H9 (cell line): ENCODE data around the gene GM2A. TPM values are rescaled to one million over a fixed set of nuclear protein-coding genes. Genes with fewer than 3 reads are reported as not detected.
"Not testable (repeated sequence)": the region's sequence is repeated elsewhere in the genome, so short reads cannot be mapped to it uniquely, and the experiment has no call there.

Experiments used
- DNase-seq: peaks from one replicate; pipeline ENCODE4 v3.0.0-alpha.2; 2017
- H2AFZ ChIP-seq: one replicate; pipeline ENCODE4 v1.6.1; 2013; ENCODE audit warnings: mild to moderate bottlenecking, low read length, control low read depth, moderate library complexity
- H2AK5ac ChIP-seq: 2 replicates; pipeline ENCODE4 v1.6.1; 2013; ENCODE audit warnings: low read length, control low read depth, mixed read lengths; ENCODE audit not compliant: insufficient read length
- H2BK120ac ChIP-seq: one replicate; pipeline ENCODE4 v1.6.1; 2013; ENCODE audit warnings: low read depth, mild to moderate bottlenecking, low read length, control low read depth, inconsistent platforms; ENCODE audit not compliant: poor library complexity, severe bottlenecking
- H2BK12ac ChIP-seq: 2 replicates; pipeline ENCODE4 v1.6.1; 2013; ENCODE audit warnings: low read length, control low read depth, mixed read lengths, low read depth; ENCODE audit not compliant: insufficient read length
- H2BK15ac ChIP-seq: 2 replicates; pipeline ENCODE4 v1.6.1; 2013; ENCODE audit warnings: low read depth, low read length, control low read depth
- H2BK20ac ChIP-seq: one replicate; pipeline ENCODE4 v1.6.1; 2013; ENCODE audit warnings: low read depth, mild to moderate bottlenecking, low read length, control low read depth, inconsistent platforms; ENCODE audit not compliant: poor library complexity, severe bottlenecking
- H2BK5ac ChIP-seq: 2 replicates; pipeline ENCODE4 v1.6.1; 2013; ENCODE audit warnings: low read length, control low read depth, mixed read lengths; ENCODE audit not compliant: insufficient read length
- H3K14ac ChIP-seq: 2 replicates; pipeline ENCODE4 v1.6.1; 2013; ENCODE audit warnings: low read length, control low read depth; ENCODE audit not compliant: insufficient read depth
- H3K18ac ChIP-seq: 2 replicates; pipeline ENCODE4 v1.6.1; 2013; ENCODE audit warnings: low read depth, mild to moderate bottlenecking, mixed read lengths, low read length, control low read depth; ENCODE audit not compliant: insufficient read length
- H3K23ac ChIP-seq: 2 replicates; pipeline ENCODE4 v1.6.1; 2013; ENCODE audit warnings: low read length, control low read depth, mixed read lengths, low read depth; ENCODE audit not compliant: insufficient read length
- H3K23me2 ChIP-seq: 2 replicates; pipeline ENCODE4 v1.6.1; 2013; ENCODE audit warnings: low read depth, mild to moderate bottlenecking, mixed read lengths, low read length, control low read depth; ENCODE audit not compliant: insufficient read length, poor library complexity, severe bottlenecking
- H3K27ac ChIP-seq: 2 replicates; pipeline ENCODE4 v1.5.1; 2013; ENCODE audit warnings: low read length, control low read depth, mixed read lengths, low read depth; ENCODE audit not compliant: insufficient read length
- H3K27me3 ChIP-seq: 2 replicates; pipeline ENCODE4 v1.6.1; 2013; ENCODE audit warnings: low read length, control low read depth, inconsistent platforms; ENCODE audit not compliant: insufficient read depth
- H3K4ac ChIP-seq: 2 replicates; pipeline ENCODE4 v1.6.1; 2013; ENCODE audit warnings: low read depth, mild to moderate bottlenecking, control low read depth, inconsistent platforms, low read length, moderate library complexity
- H3K4me1 ChIP-seq: 2 replicates; pipeline ENCODE4 v1.6.1; 2013; ENCODE audit warnings: low read length, control low read depth, inconsistent platforms; ENCODE audit not compliant: insufficient read depth
- H3K4me2 ChIP-seq: 2 replicates; pipeline ENCODE4 v1.6.1; 2013; ENCODE audit warnings: low read length, control low read depth, mixed read lengths; ENCODE audit not compliant: insufficient read length, insufficient read depth
- H3K56ac ChIP-seq: 2 replicates; pipeline ENCODE4 v1.6.1; 2013; ENCODE audit warnings: low read depth, mild to moderate bottlenecking, mixed read lengths, low read length, control low read depth; ENCODE audit not compliant: insufficient read length
- H3K79me1 ChIP-seq: 2 replicates; pipeline ENCODE4 v1.6.1; 2013; ENCODE audit warnings: low read depth, mild to moderate bottlenecking, moderate library complexity, low read length, control low read depth, inconsistent platforms; ENCODE audit not compliant: insufficient read depth, poor library complexity, severe bottlenecking
- H3K79me2 ChIP-seq: 2 replicates; pipeline ENCODE4 v1.6.1; 2013; ENCODE audit warnings: low read length, control low read depth, inconsistent platforms; ENCODE audit not compliant: insufficient read depth
- H3K9ac ChIP-seq: 2 replicates; pipeline ENCODE4 v1.6.1; 2013; ENCODE audit warnings: low read length, control low read depth, mixed read lengths; ENCODE audit not compliant: insufficient read length; ENCODE audit errors: extremely low read depth
- H3K9me3 ChIP-seq: one replicate; pipeline ENCODE4 v1.6.1; 2013; ENCODE audit warnings: low read depth, low read length, inconsistent platforms; ENCODE audit not compliant: control insufficient read depth
- H3T11ph ChIP-seq: one replicate; pipeline ENCODE4 v1.6.1; 2013; ENCODE audit warnings: mild to moderate bottlenecking, low read length, control low read depth, inconsistent platforms
- H4K20me1 ChIP-seq: one replicate; pipeline ENCODE4 v1.6.1; 2013; ENCODE audit not compliant: control insufficient read depth, insufficient read length, insufficient read depth
- H4K5ac ChIP-seq: 2 replicates; pipeline ENCODE4 v1.6.1; 2013; ENCODE audit warnings: low read depth, mild to moderate bottlenecking, mixed read lengths, low read length, control low read depth; ENCODE audit not compliant: insufficient read length
- H4K8ac ChIP-seq: replicated peaks from 2 replicates; pipeline ENCODE4 v1.6.1; 2013; ENCODE audit warnings: low read length, control low read depth, mixed read lengths, low read depth; ENCODE audit not compliant: insufficient read length
- H4K91ac ChIP-seq: 2 replicates; pipeline ENCODE4 v1.6.1; 2013; ENCODE audit warnings: low read depth, mild to moderate bottlenecking, moderate library complexity, mixed read lengths, low read length, control low read depth; ENCODE audit not compliant: insufficient read length
- H3K27ac Mint-ChIP-seq, 3 experiments: 2 replicates in 2 of 3; 3 replicates in 1 of 3; pipeline ENCODE4 v1.8.0; 2020 to 2021; ENCODE audit warnings: mixed read lengths in 3 of 3, mild to moderate bottlenecking in 1 of 3, moderate library complexity in 1 of 3
- H3K27me3 Mint-ChIP-seq: 2 replicates; pipeline ENCODE4 v1.8.0; 2021; ENCODE audit warnings: low read depth, mild to moderate bottlenecking, moderate library complexity, mixed read lengths
- H3K36me3 Mint-ChIP-seq, 3 experiments: 2 replicates in 2 of 3; 3 replicates in 1 of 3; pipeline ENCODE4 v1.8.0; 2020 to 2021; ENCODE audit warnings: low read depth in 3 of 3, mixed read lengths in 3 of 3; ENCODE audit not compliant: insufficient read depth in 1 of 3
- H3K4me1 Mint-ChIP-seq, 2 experiments: 2 replicates each; pipeline ENCODE4 v1.8.0; 2020; ENCODE audit warnings: mixed read lengths in 2 of 2
- H3K4me3 Mint-ChIP-seq, 2 experiments: 2 replicates in 1 of 2; 3 replicates in 1 of 2; pipeline ENCODE4 v1.8.0; 2020 to 2021; ENCODE audit warnings: mild to moderate bottlenecking in 2 of 2, mixed read lengths in 2 of 2, moderate library complexity in 1 of 2
- H3K9me3 Mint-ChIP-seq, 2 experiments: 2 replicates in 1 of 2; 3 replicates in 1 of 2; pipeline ENCODE4 v1.8.0; 2020; ENCODE audit warnings: mild to moderate bottlenecking in 2 of 2, mixed read lengths in 2 of 2, moderate library complexity in 1 of 2
- WGBS: extraction: QIAGEN DNeasy Blood & Tissue Kit; methylation state at CpG from one replicate; pipeline ENCODE4 v1.1.7; 2013; ENCODE audit warnings: missing lambda C conversion rate, low lambda C conversion rate, mixed read lengths; ENCODE audit not compliant: insufficient read length; ENCODE audit errors: extremely low coverage; 5-methylcytosine and 5-hydroxymethylcytosine counted together
- total RNA-seq: library from RNA; stranded (reverse); gene quantifications from 2 replicates; pipeline ENCODE4 v1.2.1, GENCODE V29; 2021
- TF ChIP-seq, protein P1 (sequence below): fragments of 200-600 bp; sonication (generic); conservative IDR thresholded peaks from 3 replicates; pipeline ENCODE4 v1.8.0; 2021; ENCODE audit warnings: antibody characterized with exemption, mild to moderate bottlenecking

The GM2A gene
- total RNA-seq, 1 experiment from 2014 or later = 27.8 TPM

DNA sequence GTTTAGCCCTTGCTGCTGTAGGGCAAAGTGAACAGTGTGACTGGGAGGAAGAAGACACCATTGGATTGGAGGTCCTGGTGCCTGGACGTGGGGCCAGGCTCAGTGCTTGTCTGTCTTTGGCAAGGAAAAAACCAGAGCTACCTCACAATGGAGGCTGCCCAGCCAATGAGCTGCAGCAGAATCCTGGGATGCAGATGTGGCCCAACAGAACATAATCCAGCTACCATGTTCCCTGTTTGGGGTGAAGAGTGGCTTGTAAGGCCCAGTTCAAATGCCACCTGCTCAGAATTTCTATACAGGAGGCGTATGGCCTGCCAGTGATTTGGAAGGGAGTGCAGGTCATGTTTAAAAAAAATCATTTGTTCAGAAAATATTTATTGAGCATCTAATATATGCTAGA, 50.7 kb downstream of the GM2A start, which contains the start of gene SLC36A3:
Gene SLC36A3 (minus strand): TSS at position 101 of the 400 bp plus-strand sequence. CDS start 412 bp downstream, outside the sequence.
- TF ChIP-seq, protein P1, sequence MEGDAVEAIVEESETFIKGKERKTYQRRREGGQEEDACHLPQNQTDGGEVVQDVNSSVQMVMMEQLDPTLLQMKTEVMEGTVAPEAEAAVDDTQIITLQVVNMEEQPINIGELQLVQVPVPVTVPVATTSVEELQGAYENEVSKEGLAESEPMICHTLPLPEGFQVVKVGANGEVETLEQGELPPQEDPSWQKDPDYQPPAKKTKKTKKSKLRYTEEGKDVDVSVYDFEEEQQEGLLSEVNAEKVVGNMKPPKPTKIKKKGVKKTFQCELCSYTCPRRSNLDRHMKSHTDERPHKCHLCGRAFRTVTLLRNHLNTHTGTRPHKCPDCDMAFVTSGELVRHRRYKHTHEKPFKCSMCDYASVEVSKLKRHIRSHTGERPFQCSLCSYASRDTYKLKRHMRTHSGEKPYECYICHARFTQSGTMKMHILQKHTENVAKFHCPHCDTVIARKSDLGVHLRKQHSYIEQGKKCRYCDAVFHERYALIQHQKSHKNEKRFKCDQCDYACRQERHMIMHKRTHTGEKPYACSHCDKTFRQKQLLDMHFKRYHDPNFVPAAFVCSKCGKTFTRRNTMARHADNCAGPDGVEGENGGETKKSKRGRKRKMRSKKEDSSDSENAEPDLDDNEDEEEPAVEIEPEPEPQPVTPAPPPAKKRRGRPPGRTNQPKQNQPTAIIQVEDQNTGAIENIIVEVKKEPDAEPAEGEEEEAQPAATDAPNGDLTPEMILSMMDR = no peak
- Histone ChIP-seq H4K8ac (no peak within 1 kb of the TSS), H2BK120ac (no peak within 1 kb of the TSS), H3K23me2 (no peaks in the 10 kb centered on the region), H3K9ac (no peak within 1 kb of the TSS), H3K23ac (no peak within 1 kb of the TSS), H2AK5ac (no peak within 1 kb of the TSS), H3K79me1 (no peaks in the 10 kb centered on the region), H2BK15ac (no peak within 1 kb of the TSS), H3T11ph (no peak within 1 kb of the TSS), H4K5ac (no peak within 1 kb of the TSS), H3K9me3 (no peaks in the 10 kb centered on the region), H3K56ac (no peak within 1 kb of the TSS), H3K27ac (no peak within 1 kb of the TSS), H4K20me1 (no peaks in the 10 kb centered on the region), H2BK5ac (no peak within 1 kb of the TSS), H3K79me2 (no peaks in the 10 kb centered on the region), H2BK12ac (no peak within 1 kb of the TSS), H3K14ac (no peak within 1 kb of the TSS), H3K27me3 (no peaks in the 10 kb centered on the region), H2BK20ac (no peak within 1 kb of the TSS), H3K4me2 (no peak within 1 kb of the TSS), H3K4me1 (no peaks in the 10 kb centered on the region), H3K4ac (no peak within 1 kb of the TSS), H4K91ac (no peak within 1 kb of the TSS), H2AFZ (no peak within 1 kb of the TSS), H3K18ac (no peak within 1 kb of the TSS)
- no CpG with 5 or more reads among the region's 2 CpGs for WGBS
- no peaks in the 10 kb centered on the region for H3K9me3 Mint-ChIP-seq
- no peak for DNase-seq
- peaks cover 7% of the 10 kb centered on the region for H3K27me3 Mint-ChIP-seq
- H3K36me3 Mint-ChIP-seq = no peaks in the 10 kb centered on the region
- no peak within 1 kb of the TSS for H3K4me3 Mint-ChIP-seq
- H3K4me1 Mint-ChIP-seq = peaks cover 3 to 6% of the 10 kb centered on the region in 2 experiments; a peak in 3 of 4 replicates
- no peak within 1 kb of the TSS; a peak in 1 of 7 replicates for H3K27ac Mint-ChIP-seq

DNA sequence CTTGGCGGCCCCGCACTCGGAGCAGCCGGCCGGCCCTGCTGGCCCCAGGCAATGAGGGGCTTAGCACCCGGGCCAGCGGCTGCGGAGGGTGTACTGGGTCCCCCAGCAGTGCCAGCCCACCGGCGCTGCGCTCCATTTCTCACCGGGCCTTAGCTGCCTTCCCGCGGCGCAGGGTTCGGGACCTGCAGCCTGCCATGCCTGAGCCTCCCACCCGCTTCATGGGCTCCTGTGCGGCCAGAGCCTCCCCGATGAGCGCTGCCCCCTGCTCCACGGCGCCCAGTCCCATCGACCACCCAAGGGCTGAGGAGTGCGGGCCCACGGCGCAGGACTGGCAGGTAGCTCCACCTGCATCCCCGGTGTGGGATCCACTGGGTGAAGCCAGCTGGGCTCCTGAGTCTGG, 56.3 kb downstream of the GM2A start:
- not testable (repeated sequence) for H2BK5ac ChIP-seq, H3K36me3 Mint-ChIP-seq, H3K9ac ChIP-seq, H3K9me3 ChIP-seq, H3K27me3 Mint-ChIP-seq, H2BK15ac ChIP-seq, H4K91ac ChIP-seq, H3K27me3 ChIP-seq, H3K27ac Mint-ChIP-seq, H3K79me2 ChIP-seq, H3K23me2 ChIP-seq, H3T11ph ChIP-seq, H4K8ac ChIP-seq, H3K4me2 ChIP-seq, DNase-seq, H2BK20ac ChIP-seq, H4K20me1 ChIP-seq, H4K5ac ChIP-seq, H2AFZ ChIP-seq, H3K56ac ChIP-seq, H3K4ac ChIP-seq, H3K79me1 ChIP-seq, H3K23ac ChIP-seq, H2BK12ac ChIP-seq, H3K18ac ChIP-seq, H3K14ac ChIP-seq, H2AK5ac ChIP-seq, H2BK120ac ChIP-seq, H3K4me3 Mint-ChIP-seq, H3K4me1 ChIP-seq, H3K27ac ChIP-seq
- no CpG with 5 or more reads among the region's 27 CpGs for WGBS
- Mint-ChIP-seq H3K9me3 (peaks cover 5 to 12% of the 10 kb centered on the region in 2 experiments; a peak in 3 of 5 replicates), H3K4me1 (peaks cover 10 to 11% of the 10 kb centered on the region in 2 experiments)
